ENCODE data around the gene TBX21.

The TBX21 gene

DNA sequence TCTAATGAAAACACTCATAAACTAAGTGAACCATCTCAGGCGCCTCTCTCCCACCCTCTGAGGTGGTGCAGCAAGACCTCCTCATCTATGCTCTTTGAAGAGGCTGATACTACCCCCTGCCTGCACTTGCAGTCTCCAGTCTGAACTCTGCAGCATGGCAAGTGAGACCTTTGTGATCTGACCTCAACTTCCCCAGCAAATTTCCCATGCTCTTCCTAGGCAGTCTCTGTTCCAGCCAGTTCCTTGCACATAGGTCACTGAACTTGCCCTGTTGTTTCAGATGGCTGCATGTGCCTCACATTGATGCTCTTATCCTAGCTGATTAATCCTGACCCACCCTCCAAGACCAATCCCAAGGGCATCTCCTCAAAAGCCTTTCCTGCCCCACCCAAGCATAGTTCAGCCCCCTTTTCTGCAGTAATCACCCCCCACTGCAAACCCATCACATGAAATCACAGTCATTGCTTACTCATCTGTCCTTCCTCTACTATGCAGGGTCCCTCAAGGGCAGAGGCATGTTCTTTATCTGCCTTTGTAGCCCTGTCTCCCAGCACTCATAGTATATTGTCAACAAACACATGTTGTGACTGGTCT is 42.0 kb downstream of the TBX21 start:
- no peak for DNase-seq

DNA sequence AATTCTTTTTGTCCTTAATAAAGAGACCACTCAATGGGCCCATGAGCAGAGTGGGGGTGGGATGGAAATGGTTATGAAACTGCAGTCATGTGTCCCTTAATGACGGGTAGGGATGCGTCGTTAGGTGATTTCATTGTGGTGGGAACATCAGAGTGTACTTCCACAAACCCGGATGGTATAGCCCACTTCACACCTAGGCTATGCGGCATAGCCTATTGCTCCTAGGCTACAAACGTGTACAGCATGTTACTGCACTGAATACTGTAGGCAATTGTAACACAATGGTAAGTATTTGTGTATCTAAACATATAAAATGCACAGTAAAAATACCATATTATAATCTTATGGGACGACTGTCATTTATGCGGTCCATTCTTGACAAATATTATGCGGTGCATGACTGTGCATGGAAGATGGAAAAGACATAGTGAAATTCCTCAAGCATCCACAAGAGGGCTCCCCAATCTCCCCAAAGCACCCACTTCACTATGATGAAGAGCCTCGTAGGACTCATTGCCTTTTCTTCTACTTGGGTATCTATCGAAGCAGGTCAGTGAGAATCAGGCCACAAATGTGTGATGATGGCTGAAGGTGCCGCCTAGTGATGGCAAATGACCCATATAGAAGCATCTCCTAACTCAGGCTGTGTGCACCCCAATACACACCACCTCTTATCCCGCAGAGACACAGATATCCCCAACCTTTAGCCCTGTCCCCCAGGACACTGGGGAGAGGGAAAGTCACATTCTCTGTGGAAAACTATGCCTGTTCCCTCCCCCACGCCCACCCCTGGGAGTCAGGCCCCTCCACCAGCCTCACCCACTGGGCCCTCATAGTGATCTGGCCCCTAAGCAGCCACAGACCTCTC is 43.5 kb downstream of the TBX21 start:
- DNase-seq: no peak

DNA sequence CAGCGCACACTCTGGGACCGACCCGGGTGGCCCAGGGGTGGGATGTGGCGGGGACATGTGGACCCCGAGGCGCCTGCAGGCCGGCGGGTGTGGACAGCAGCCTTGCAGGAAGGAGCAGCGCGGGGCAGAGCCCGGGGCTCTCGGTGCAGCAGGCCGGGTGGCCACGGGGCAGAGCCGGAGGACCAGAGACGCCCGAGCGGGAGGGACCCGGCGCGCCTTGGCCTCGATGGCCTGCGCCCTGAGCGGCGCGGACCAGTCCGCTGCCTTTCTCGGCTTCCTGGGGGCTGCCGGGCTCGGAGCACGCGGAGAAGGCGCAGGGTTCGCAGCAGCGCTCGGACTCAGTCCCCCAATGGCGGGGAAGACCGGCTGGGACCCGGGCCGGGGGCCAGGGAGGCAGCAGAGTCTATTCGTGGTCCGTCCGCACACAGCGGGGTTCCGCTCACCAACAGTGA is 45.2 kb downstream of the TBX21 start:
- no peak for DNase-seq

DNA sequence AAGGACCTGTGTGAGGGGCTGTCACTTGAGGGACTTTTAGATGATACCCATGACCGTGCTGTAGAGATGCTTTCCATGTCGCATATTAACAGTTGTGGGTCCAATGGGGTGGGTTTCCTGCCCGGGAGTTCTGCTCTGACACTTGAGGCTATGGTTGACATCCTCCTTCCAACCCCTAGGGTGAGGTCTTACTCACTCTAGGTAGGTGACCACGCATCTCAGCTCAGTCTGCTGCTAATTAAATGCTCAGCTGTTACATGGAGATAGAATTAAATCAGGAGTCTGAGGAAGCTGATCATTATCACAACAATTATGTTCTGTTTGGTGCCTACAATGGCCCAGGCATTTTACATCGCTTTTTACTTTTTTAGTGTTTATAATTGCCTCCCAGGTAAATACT is 48.4 kb downstream of the TBX21 start:
- DNase-seq: no peak

DNA sequence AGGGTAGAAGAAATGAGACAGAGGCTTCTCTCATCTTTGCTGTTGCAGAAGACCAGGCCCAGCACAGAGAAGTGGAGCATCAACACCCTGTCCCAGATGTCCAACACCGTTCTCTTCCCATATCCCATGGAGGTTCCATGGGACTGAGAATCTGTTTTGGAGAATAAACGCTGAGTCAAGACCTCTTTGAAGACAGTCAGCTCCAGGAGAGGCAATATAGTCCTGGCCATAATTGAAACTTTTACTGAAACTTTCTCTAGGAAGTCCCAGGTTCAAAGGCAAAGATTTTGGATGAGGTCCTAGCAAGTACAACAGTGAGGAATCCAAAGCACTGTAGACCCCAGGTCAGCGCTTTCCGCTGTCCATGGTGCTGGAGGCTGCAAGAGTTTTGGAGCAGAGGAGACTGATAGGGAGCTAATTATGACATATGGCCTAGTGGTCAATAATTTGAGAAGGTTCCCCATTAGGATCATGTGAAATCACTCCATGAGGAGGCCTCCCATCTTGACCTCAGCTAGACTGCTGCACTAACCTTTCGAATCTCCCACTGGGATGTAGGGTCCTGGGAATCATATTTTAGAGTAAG is 52.6 kb downstream of the TBX21 start:
- DNase-seq: no peak

DNA sequence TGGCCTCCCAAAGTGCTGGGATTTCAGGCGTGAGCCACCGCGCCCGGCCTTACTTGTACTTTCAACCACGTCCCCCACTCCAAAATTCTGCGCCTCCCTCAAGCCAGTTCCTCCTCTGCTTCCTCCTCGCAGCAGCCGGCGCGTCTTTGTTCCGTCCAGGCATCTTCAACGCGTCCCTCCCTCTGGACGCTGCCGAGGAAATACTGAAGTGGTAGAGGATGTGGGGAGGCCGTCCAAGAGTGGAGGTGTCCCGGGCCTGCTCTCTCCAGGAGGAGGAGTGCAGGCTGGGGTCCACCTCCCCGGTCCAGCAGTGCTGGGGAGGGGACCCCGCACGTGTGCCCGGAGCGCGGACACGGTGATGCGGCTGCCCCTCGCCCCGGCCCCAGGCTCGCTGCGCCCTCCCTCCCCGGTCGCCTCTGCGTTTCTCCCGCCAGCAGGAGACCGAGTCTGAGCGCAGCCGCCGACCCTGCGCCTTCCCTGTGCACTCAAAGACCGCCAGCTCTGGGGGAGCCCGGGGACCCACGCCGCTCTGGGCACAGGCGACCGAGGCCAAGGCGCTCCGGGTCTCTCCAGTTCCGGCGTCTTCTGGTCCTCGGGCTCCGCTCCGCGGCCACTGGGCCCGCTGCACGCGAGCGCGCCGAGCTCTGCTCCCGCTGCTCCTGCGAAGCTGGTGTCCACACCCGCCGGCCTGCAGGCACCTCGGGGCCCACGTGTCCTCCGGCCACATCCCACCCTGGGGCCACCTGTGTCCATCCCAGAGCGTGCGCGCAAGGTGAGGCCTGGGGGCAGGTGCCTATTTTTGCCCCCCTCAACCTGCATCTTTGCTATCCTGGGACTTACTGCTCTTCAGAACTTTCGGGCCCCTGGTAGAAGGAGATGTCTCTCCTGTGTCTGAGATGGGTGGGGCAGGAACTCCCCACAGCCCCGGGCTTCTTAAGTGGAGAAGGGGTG is 56.9 kb downstream of the TBX21 start:
- DNase-seq: no peak

DNA sequence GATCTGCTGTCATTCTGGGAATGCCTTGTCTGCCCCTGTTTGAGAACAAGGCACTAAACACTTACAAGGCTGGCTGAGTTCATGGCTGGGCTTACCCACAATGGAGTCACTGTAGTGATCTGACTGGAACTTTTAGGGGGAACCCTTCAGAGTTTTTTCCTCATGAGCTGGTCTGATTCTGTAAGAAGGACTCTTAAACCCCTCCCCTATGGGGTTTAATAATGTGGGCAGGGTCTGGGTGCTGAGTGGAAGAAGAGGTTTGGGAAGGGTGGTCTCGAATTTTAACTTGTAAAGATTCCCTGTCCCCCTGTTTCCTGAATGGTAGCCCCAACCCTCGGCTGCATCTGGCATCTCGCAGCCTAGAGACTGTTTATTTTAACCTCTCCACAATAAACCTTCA is 58.0 kb downstream of the TBX21 start:
- DNase-seq: no peak

DNA sequence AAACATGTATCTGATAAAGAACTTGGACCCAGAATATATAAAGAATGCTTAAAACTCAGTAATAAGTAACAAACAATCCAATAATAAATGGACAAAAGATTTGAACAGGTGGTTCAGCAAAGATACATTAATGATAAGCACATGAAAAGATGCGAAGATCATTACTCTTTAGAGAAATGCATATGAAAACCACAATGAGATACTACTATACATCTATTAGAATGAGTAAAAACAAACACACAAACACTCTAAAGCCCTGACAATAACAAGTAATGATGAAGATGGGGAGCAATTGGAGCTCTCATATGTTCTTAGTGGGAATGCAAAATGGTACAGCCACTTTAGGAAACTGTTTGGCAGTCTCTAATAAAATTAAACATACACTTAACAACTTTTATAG is 59.4 kb downstream of the TBX21 start:
- DNase-seq: no peak

DNA sequence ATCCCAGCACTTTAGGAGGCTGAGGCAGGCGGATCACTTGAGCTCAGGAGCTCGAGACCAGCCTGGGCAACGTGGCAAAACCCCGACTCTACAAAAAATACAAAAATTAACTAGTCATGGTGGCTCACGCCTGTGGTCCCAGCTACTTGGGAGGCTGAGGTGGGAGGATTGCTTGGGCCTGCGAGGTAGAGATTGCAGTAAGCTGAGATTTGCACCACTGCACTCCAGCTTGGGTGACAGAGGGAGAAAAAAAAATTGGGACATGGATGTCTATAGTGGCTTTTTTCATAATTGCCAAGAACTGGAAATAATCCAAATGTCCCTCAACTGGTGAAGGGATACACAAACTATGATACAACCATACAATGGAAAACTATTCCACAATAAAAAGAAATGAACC is 59.9 kb downstream of the TBX21 start:
- DNase-seq: no peak

All from NCI-H1436 treated with DMSO at 0.1 percent for 48 hours (cell line).